ENCODE measurements around the gene TEAD2.
"Not testable (repeated sequence)": the region's sequence is repeated elsewhere in the genome, so short reads cannot be mapped to it uniquely, and the experiment has no call there.

TEAD2 gene

GRCh38 chr19:49324801-49325576 lies 37.2 kb downstream of the TEAD2 start, which contains the start of gene SLC6A16:
Gene SLC6A16 (minus strand): TSS chr19:49325191. CDS start chr19:49311347, 13,844 bp downstream.
- H3K4me1 ChIP-seq: peaks cover 29% of the 10 kb centered on the region
- no peak within 1 kb of the TSS for H3K4me3 ChIP-seq
- H3K27ac ChIP-seq: no peak within 1 kb of the TSS
- H3K36me3 ChIP-seq: no peaks in the 10 kb centered on the region
- H3K27me3 ChIP-seq: no peaks in the 10 kb centered on the region
- no peaks in the 10 kb centered on the region for H4K20me1 ChIP-seq
- H3K4me2 ChIP-seq: no peak within 1 kb of the TSS
- no peak for TF ChIP-seq Cebpa-rat (IDR thresholded peaks at IDR 0.05)
- peaks cover 16% of the 10 kb centered on the region for H3K9me3 ChIP-seq
- H3K9ac ChIP-seq: no peak within 1 kb of the TSS

- no peak for TF ChIP-seq Cebpa-rat (IDR thresholded peaks at IDR 0.05)
- H3K9me3 ChIP-seq: peaks cover 34% of the 10 kb centered on the region
- no peak overlapping the region for H3K4me3 ChIP-seq
- no peaks in the 10 kb centered on the region for H3K36me3 ChIP-seq
- H3K4me2 ChIP-seq: no peak overlapping the region
- no peak overlapping the region for H3K27ac ChIP-seq
- no peaks in the 10 kb centered on the region for H3K27me3 ChIP-seq
- no peak overlapping the region for H3K9ac ChIP-seq
- H4K20me1 ChIP-seq: no peaks in the 10 kb centered on the region
- H3K4me1 ChIP-seq: no peaks in the 10 kb centered on the region
These were observed 43.9 kb downstream of the TEAD2 start for GRCh38 chr19:49318296-49318695.

- Histone ChIP-seq H3K27me3 (no peaks in the 10 kb centered on the region), H3K36me3 (no peaks in the 10 kb centered on the region), H3K27ac (no peak overlapping the region), H3K4me2 (no peak overlapping the region), H3K4me1 (no peaks in the 10 kb centered on the region), H3K9ac (no peak overlapping the region), H4K20me1 (no peaks in the 10 kb centered on the region), H3K9me3 (peaks cover 27% of the 10 kb centered on the region), H3K4me3 (no peak overlapping the region)
- no peak for TF ChIP-seq Cebpa-rat (IDR thresholded peaks at IDR 0.05)
These were observed 45.9 kb downstream of the TEAD2 start for GRCh38 chr19:49316284-49316683.

- no peaks in the 10 kb centered on the region for H3K4me1 ChIP-seq
- H3K36me3 ChIP-seq: no peaks in the 10 kb centered on the region
- no peaks in the 10 kb centered on the region for H3K27me3 ChIP-seq
- no peak overlapping the region for H3K4me2 ChIP-seq
- H3K4me3 ChIP-seq: no peak overlapping the region
- no peak overlapping the region for H3K27ac ChIP-seq
- H3K9me3 ChIP-seq: peaks cover 27% of the 10 kb centered on the region
- no peak overlapping the region for H3K9ac ChIP-seq
- no peak for TF ChIP-seq Cebpa-rat (IDR thresholded peaks at IDR 0.05)
- no peaks in the 10 kb centered on the region for H4K20me1 ChIP-seq
These were observed 47.1 kb downstream of the TEAD2 start for GRCh38 chr19:49315111-49315510.

GRCh38 chr19:49309087-49309486 lies 53.1 kb downstream of the TEAD2 start:
- H3K27ac ChIP-seq: no peak overlapping the region
- no peak for TF ChIP-seq Cebpa-rat (IDR thresholded peaks at IDR 0.05)
- H3K9ac ChIP-seq: no peak overlapping the region

GRCh38 chr19:49306734-49307133 lies 55.5 kb downstream of the TEAD2 start:
- not testable (repeated sequence) for H3K27ac ChIP-seq, H3K4me2 ChIP-seq, H3K4me3 ChIP-seq, H4K20me1 ChIP-seq, H3K9ac ChIP-seq, H3K27me3 ChIP-seq, H3K4me1 ChIP-seq, H3K36me3 ChIP-seq, H3K9me3 ChIP-seq

More at GRCh38 chr19:49309087-49309486, 53.1 kb downstream of the TEAD2 start:
- Histone ChIP-seq H3K9me3 (no peaks in the 10 kb centered on the region), H3K36me3 (no peaks in the 10 kb centered on the region), H4K20me1 (no peaks in the 10 kb centered on the region), H3K4me3 (no peak overlapping the region), H3K4me2 (no peak overlapping the region), H3K4me1 (no peaks in the 10 kb centered on the region), H3K27me3 (no peaks in the 10 kb centered on the region)

GRCh38 chr19:49301866-49302252 lies 60.4 kb downstream of the TEAD2 start:
- Histone ChIP-seq H3K4me3 (no peak overlapping the region), H4K20me1 (no peaks in the 10 kb centered on the region), H3K9me3 (no peaks in the 10 kb centered on the region), H3K4me1 (no peaks in the 10 kb centered on the region), H3K27ac (no peak overlapping the region), H3K4me2 (no peak overlapping the region), H3K9ac (no peak overlapping the region), H3K27me3 (no peaks in the 10 kb centered on the region), H3K36me3 (no peaks in the 10 kb centered on the region)
- TF ChIP-seq Cebpa-rat (IDR thresholded peaks at IDR 0.05): no peak

GRCh38 chr19:49301165-49301865 lies 60.9 kb downstream of the TEAD2 start:
- Histone ChIP-seq H3K4me3 (no peak overlapping the region), H3K27me3 (no peaks in the 10 kb centered on the region), H3K27ac (no peak overlapping the region), H3K9me3 (no peaks in the 10 kb centered on the region), H3K4me1 (no peaks in the 10 kb centered on the region), H3K36me3 (no peaks in the 10 kb centered on the region), H4K20me1 (no peaks in the 10 kb centered on the region), H3K9ac (no peak overlapping the region), H3K4me2 (no peak overlapping the region)
- no peak for TF ChIP-seq Cebpa-rat (IDR thresholded peaks at IDR 0.05)

- not testable (repeated sequence) for H3K4me3 ChIP-seq, H3K4me2 ChIP-seq, H3K27ac ChIP-seq, H3K9ac ChIP-seq, H3K36me3 ChIP-seq, H3K27me3 ChIP-seq, H4K20me1 ChIP-seq, H3K9me3 ChIP-seq, H3K4me1 ChIP-seq
These were observed 63.6 kb downstream of the TEAD2 start for GRCh38 chr19:49298653-49299052.

GRCh38 chr19:49297403-49297802 lies 64.8 kb downstream of the TEAD2 start:
- Histone ChIP-seq H3K36me3 (no peaks in the 10 kb centered on the region), H4K20me1 (no peaks in the 10 kb centered on the region), H3K9ac (no peak overlapping the region), H3K27ac (no peak overlapping the region), H3K27me3 (no peaks in the 10 kb centered on the region), H3K9me3 (no peaks in the 10 kb centered on the region), H3K4me2 (no peak overlapping the region), H3K4me3 (no peak overlapping the region), H3K4me1 (no peaks in the 10 kb centered on the region)
- TF ChIP-seq Cebpa-rat (IDR thresholded peaks at IDR 0.05): no peak
